ENCODE data around the gene MEIS3. TPM values are rescaled to one million over a fixed set of nuclear protein-coding genes. Genes with fewer than 3 reads are reported as not detected.
"Not testable (repeated sequence)": the region's sequence is repeated elsewhere in the genome, so short reads cannot be mapped to it uniquely, and the experiment has no call there.

MEIS3 gene
- total and polyA plus RNA-seq, 9 of the 15 experiments (the other 6 are each of a cell fraction or from before 2014, with no cell fraction given) = 0.06 to 0.80 (median 0.25) TPM; not detected in 1

DNA sequence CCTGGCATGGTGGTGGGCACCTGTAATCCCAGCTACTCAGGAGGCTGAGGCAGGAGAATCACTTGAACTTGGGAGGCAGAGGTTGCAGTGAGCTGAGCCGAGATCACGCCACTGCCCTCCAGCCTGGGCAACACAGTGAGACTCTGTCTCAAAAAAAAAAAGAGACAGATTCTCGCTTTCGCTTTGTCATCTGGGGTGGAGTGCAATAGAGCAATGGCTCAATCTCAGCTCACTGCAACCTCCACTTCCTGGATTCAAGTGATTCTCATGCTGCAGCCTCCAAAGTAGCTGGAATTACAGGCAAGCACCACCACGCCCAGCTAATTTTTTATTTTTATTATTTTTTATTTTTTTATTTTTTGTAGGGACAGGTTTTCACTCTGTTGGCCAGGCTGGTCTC, 30.6 kb downstream of the MEIS3 start:
- POLR2A ChIA-PET = interaction anchor here (1.0 kb wide), 1 partner anchor 24 kb away, joined by 3 read pairs; no protein-coding TSS in a partner anchor
- in situ Hi-C loops (cut with MboI); CTCF ChIA-PET (ENCODE audit: low intra/inter-chr PET ratio); H3K4me2 ChIP-seq (ENCODE audit: insufficient read depth, low read length); ATAC-seq; FAIRE-seq; H2AFZ ChIP-seq (ENCODE audit: low read depth, low read length); H3K9me3 ChIP-seq (replicated peaks; ENCODE audit: control insufficient read depth, insufficient read depth, low read depth, low read length); H3K9ac ChIP-seq (ENCODE audit: insufficient read depth in 1 of 2, low read depth in 2 of 2, low read length in 2 of 2); H3K36me3 ChIP-seq (ENCODE audit: control insufficient read depth, insufficient read depth, low read length); H3K4me1 ChIP-seq (replicated peaks in 1 of 2; ENCODE audit: control insufficient read depth in 2 of 2, insufficient read depth in 2 of 2, low read length in 2 of 2); H4K20me1 ChIP-seq (replicated peaks; ENCODE audit: control insufficient read depth, insufficient read depth, low read length); H3K27ac ChIP-seq (ENCODE audit: extremely low read depth, low read depth, low read length); H3K9me1 ChIP-seq (ENCODE audit: control insufficient read depth, insufficient read depth, low read length); DNase-seq (ENCODE audit: extremely low read depth in 1 of 4, low spot score in 3 of 4); intact Hi-C loops (cut with micrococcal nuclease); BruUV-seq (replicated peaks); H3K79me2 ChIP-seq (ENCODE audit: control insufficient read depth, insufficient read depth, low read length); H3K4me3 ChIP-seq: not testable (repeated sequence)
- TF ChIP-seq RCOR1 (IDR thresholded peaks at IDR 0.05; ENCODE audit: borderline replicate concordance in 1 of 2, low read depth in 2 of 2, low read length in 2 of 2) (peak in 1 of 2 experiments; percentile 17; a peak in 1 of 4 replicates), NFE2 (IDR thresholded peaks at IDR 0.05; ENCODE audit: low read depth) (0 out of 2 replicates have a peak, but pooled peaks have one; percentile 11)
- H3K27me3 ChIP-seq (ENCODE audit: control insufficient read depth in 2 of 2, insufficient read depth in 2 of 2, low read length in 2 of 2) = peaks cover 6 to 18% of the 10 kb centered on the region in 2 experiments; a peak in 4 of 5 replicates
- 11% methylated on average over 5 of the region's 5 CpGs for WGBS (ENCODE audit: insufficient coverage, low coverage, missing lambda C conversion rate)

GRCh38 chr19:47387623-47388022, 31.7 kb downstream of the MEIS3 start:
- H2AFZ ChIP-seq (ENCODE audit: low read depth, low read length); BruUV-seq (replicated peaks); H3K9ac ChIP-seq (ENCODE audit: insufficient read depth in 1 of 2, low read depth in 2 of 2, low read length in 2 of 2); H4K20me1 ChIP-seq (replicated peaks; ENCODE audit: control insufficient read depth, insufficient read depth, low read length); H3K79me2 ChIP-seq (ENCODE audit: control insufficient read depth, insufficient read depth, low read length); H3K4me3 ChIP-seq; in situ Hi-C loops (cut with MboI); ATAC-seq; H3K9me1 ChIP-seq (ENCODE audit: control insufficient read depth, insufficient read depth, low read length); DNase-seq (ENCODE audit: extremely low read depth in 1 of 4, low spot score in 3 of 4); H3K4me1 ChIP-seq (replicated peaks in 1 of 2; ENCODE audit: control insufficient read depth in 2 of 2, insufficient read depth in 2 of 2, low read length in 2 of 2); H3K27ac ChIP-seq (ENCODE audit: extremely low read depth, low read depth, low read length); H3K36me3 ChIP-seq (ENCODE audit: control insufficient read depth, insufficient read depth, low read length); H3K9me3 ChIP-seq (replicated peaks; ENCODE audit: control insufficient read depth, insufficient read depth, low read depth, low read length); FAIRE-seq; CTCF ChIA-PET (ENCODE audit: low intra/inter-chr PET ratio); H3K4me2 ChIP-seq (ENCODE audit: insufficient read depth, low read length); intact Hi-C loops (cut with micrococcal nuclease): not testable (repeated sequence)
- peaks cover 3 to 16% of the 10 kb centered on the region in 2 experiments; a peak in 4 of 5 replicates for H3K27me3 ChIP-seq (ENCODE audit: control insufficient read depth in 2 of 2, insufficient read depth in 2 of 2, low read length in 2 of 2)
- 0% methylated on average over 3 of the region's 3 CpGs for WGBS (ENCODE audit: insufficient coverage, low coverage, missing lambda C conversion rate)
- peak; percentile 90 for TF ChIP-seq ZNF121 (CRISPR knock-in tag; conservative IDR thresholded peaks at IDR 0.05)
- POLR2A ChIA-PET = interaction anchor here (1.0 kb wide), 1 partner anchor 23 kb away, joined by 3 read pairs; no protein-coding TSS in a partner anchor

DNA sequence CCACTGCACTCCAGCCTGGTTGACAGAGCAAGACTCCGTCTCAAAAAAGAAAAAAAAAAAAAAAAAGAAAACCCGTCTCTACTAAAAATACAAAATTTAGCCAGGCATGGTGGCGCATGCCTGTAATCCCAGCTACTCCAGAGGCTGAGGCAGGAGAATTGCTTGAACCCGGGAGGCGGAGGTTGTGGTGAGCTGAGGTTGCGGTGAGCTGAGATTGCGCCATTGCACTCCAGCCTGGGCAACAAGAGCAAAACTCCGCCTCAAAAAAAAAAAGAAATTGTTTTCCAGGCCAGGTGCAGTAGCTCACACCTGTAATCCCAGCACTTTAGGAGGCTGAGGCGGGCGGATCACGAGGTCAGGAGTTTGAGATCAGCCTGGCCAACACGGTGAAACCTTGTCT, 32.7 kb downstream of the MEIS3 start:
- POLR2A ChIA-PET = interaction anchor here (0.6 kb wide), 2 partner anchors 111 to 159 kb away, joined by 3 read pairs; no protein-coding TSS in a partner anchor
- H3K4me2 ChIP-seq (ENCODE audit: insufficient read depth, low read length); H3K9ac ChIP-seq (ENCODE audit: insufficient read depth in 1 of 2, low read depth in 2 of 2, low read length in 2 of 2); H3K27me3 ChIP-seq (ENCODE audit: control insufficient read depth in 2 of 2, insufficient read depth in 2 of 2, low read length in 2 of 2); FAIRE-seq; H3K36me3 ChIP-seq (ENCODE audit: control insufficient read depth, insufficient read depth, low read length); H3K79me2 ChIP-seq (ENCODE audit: control insufficient read depth, insufficient read depth, low read length); H3K4me1 ChIP-seq (replicated peaks in 1 of 2; ENCODE audit: control insufficient read depth in 2 of 2, insufficient read depth in 2 of 2, low read length in 2 of 2); intact Hi-C loops (cut with micrococcal nuclease); BruUV-seq (replicated peaks); H3K9me1 ChIP-seq (ENCODE audit: control insufficient read depth, insufficient read depth, low read length); H2AFZ ChIP-seq (ENCODE audit: low read depth, low read length); ATAC-seq; in situ Hi-C loops (cut with MboI); H3K27ac ChIP-seq (ENCODE audit: extremely low read depth, low read depth, low read length); CTCF ChIA-PET (ENCODE audit: low intra/inter-chr PET ratio); H3K4me3 ChIP-seq; H4K20me1 ChIP-seq (replicated peaks; ENCODE audit: control insufficient read depth, insufficient read depth, low read length); H3K9me3 ChIP-seq (replicated peaks; ENCODE audit: control insufficient read depth, insufficient read depth, low read depth, low read length); DNase-seq (ENCODE audit: extremely low read depth in 1 of 4, low spot score in 3 of 4): not testable (repeated sequence)
- WGBS (ENCODE audit: insufficient coverage, low coverage, missing lambda C conversion rate) = 28% methylated on average over 10 of the region's 12 CpGs
